ENCODE measurements around the gene MDC1.
"Not testable (repeated sequence)": the region's sequence is repeated elsewhere in the genome, so short reads cannot be mapped to it uniquely, and the experiment has no call there.

The MDC1 gene

DNA sequence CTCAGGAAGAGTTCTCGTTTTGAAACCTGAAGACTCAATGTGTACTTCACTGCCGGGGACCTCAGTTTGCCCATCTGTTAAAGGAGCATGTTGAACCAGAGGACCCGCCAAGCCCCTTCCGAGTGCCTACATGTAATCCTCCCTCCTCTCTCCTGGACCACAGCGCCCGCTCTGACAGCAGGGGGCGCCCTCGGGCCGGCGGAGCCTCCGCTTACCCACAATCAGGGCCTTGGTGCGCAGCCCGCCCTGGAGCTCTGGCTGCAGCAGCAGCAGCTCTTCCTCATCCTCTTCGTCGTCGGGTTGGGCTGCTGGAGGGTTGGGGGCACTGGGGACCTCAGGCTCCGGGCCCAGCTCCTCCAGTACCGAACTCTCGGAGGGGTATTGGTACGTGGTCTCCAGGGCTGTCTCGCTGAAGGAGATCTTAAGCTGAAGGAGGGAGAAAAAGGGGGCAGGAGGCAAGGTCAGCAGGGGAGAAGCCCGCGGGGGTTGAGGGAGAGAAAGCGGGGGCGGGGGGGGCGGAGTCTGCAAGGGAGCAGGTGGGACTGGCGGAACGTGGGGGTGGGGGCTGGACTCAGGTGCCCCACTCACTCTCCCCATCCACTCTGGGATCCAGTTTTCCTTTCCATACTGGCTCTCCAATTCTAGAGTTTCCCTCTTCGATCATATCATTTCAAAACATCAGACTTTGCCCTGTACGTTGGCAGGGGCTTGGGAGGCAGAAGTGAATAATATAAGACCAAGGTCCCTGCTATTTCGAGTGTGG is 37.9 kb downstream of the MDC1 start:
- peak; percentile 86 for DNase-seq

DNA sequence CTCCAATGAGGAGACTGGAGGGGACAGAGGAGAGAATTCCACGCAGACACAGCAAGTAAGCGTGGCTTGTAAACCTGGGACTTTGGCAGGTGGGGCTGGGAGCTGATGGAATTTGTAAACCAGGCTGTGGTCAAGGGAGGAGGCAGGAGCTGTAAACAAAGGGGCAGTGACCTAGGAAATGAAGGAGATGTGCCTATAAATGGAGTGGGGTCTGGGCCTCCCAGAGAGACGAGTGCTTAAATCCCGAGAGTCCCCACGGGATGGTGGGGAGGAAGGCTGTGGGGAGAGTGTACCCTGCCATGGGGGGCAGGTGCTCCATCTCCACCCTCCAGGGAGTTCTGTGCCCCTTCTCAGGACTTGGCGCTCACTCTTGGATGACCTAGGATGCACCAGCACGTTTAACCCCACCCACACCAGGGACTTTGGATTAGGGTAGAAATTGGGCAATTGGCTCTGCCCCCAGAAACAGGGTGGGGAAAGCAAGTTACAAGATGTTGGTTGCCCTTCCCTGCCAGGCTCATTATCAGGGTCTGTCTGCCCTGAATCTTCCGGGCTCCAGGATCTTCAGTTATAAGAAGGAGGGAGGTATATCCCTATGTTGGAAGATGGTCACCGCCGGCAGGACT is 40.3 kb downstream of the MDC1 start:
- DNase-seq = no peak

DNA sequence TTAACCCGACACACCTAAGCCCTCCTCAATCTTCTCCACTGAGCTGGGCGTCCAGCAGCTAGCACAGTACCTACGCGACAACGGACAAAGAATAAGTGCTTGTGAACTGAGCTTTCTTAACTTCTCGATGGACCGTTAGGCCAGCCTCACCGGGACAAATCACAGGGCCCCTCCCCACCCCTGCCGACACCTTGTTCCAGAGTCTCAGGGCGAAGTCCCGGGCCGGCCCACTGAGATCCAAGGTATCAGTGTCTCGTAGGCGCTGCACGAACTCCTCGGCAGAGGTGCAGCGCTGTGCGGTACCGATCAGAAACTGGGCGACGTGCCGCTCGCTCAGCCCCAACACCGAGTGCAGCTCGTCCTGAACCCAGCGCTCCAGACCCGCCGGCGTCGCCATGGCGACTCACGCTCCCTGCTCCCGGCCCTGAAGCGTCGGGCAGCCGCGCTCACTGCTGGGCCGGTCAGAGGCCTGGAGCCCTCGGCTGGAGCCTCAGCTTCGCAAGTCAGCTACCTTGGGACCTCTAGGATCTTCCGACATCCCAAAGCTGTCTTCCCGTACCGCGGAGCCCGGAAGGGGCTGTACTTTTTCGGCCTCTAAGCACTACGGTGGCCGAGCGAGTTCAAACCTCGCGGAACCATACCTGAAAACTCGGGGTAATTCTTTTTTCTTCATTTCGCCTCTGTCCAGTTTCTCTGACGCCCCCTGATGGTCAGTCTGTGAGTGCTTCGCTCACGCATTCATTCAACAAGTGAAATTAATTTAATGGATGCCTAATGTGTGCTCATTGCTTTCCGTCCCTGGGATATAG is 44.4 kb downstream of the MDC1 start, which contains the start of gene DHX16:
Gene DHX16, minus strand, starts transcription at position 562 of the 809 bp plus-strand sequence. Its CDS starts 165 bp downstream, at position 397.
- DNase-seq = peak; percentile 96

DNA sequence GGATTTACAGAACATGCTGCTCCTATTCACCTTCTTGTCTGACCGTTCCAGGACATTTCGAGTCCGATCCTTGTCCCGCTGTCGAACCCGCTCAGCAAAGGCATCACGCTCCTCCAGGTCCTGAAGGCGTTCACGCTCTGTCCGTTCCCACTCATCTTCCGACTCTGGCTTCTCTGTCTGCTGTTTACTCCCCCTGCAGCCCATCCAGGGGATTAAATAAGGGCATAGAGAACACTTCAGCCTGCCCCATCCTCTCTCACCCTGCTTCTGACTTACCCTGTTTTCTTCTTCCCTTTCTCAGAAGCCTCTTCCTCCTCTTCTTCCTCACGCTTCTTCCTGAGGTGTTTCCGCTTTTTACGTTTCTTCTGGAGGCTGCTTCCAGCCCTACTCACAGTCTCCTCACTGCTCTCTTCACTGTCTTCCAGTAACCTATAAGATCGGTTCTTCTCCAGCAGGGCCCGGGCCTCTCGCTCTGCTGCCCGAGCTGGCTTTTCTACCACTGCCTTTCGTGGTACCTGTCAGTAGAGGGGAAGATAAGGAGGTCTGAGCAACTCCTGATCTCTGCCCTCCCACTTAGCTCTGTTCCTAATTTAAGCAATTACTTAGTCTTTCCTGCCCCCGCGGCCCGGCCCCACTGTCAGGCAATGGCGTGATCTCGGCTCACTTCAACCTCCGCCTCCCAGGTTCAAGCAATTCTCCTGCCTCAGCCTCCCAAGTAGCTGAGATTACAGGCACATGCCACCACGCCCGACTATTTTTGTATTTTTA is 46.1 kb downstream of the MDC1 start:
- no peak for DNase-seq

DNA sequence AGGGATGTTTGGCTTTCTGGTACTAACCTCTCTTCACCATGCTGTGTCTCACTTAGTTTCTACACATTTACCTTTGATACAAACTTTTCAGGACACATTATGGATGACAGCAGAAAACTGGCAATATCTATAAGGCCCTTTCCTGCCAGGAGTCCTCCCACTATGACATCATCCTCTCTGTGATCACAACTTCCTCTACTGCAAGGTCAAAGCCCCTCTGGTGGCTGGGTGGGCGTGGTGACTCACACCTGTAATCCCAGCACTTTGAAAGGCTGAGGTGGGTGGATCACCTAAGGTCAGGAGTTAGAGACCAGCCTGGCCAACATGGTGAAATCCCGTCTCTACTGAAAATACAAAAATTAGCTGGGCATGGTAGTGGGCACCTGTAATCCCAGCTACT is 50.8 kb downstream of the MDC1 start:
- DNase-seq = not testable (repeated sequence)

DNA sequence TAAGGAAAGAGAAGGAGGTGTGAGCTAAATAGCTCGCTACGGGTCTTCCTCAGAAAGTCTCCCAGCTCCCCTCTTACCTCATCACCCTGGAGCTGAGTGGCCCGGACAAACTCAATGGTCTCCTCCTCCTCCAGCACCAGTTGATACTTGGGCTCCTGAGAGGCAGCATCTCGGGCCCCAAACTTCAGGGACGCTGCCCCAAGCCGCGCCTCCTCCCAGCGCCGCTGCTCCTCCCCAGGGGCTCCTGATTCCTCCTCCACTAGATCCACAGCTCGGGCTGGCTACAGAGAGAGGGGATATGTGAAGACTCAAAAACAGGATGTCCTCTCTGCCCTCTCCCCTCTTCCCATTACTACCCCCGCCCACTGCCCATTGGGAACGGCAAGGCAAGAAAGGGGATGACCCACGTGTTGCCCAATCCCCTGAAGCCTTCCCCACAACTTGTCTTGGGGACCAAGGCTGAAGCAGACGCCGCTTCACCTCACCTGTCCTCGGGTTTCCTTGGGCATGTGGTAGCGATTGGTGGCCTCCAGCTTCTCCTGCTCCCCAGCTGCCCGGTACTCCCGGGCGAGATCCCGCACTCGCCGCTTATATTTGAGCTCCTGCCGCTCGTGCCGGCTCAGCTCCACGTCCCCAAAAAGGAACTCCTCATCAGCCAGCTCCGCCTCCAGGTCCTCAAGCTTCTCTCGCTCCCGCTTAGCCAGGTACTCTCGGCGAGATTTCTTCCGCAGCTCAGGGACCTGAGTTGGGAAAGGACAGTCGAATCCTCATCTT is 51.9 kb downstream of the MDC1 start:
- DNase-seq = no peak

DNA sequence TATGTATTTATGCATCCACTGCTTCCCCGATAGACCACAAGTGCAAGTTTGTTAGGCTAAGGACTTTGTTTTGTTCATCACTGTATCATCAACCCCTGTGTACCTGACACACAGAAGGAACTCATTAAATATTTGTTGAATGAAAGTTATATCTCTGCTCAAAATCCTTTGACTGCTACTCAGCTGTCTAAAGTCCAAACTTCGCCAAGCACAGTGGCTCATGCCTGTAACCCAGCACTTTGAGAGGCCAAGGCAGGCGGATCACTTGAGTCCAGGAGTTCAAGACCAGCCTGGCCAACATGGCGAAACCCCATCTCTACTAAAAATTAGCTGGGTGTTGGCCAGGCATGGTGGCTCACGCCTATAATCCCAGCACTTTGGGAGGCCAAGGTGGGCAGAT is 59.2 kb downstream of the MDC1 start:
- DNase-seq = not testable (repeated sequence)

DNA sequence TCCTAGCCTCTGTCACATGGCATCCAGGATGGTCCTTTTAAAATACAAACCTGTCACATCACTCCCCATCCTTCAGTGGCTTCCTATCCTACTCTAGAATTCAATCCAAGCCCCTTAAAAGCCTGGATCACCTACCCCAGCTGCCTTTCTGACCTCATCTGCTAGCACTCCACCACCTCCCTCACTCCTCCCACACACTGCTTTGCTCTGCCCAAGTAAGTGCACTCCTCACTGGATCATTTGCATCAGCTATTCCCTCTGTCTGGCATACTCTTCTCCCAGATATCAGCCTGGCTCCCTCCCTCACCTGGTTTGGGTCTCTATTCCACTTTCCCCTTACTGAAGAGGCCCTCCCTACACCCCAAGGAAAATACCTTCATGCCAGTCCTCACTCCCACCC is 59.6 kb downstream of the MDC1 start:
- DNase-seq = no peak

DNA sequence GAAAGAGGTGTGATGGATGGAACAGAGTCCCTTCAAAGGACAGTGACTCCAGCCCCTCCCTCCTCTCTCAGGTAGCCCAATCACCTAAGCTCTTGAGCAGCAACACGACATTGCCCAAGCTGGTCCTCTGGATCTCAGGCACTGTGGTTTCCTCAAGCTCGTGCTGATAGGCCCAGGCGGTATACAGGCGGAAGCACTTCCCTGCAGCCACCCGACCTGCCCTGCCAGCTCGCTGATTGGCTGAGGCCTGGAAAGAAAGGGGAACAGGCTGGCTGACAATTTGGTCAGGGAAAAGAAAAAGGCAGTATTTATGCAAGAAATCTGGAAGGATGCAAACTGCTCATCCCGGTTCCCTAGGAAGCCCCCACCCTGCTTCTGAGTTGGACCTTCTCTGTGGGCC is 60.6 kb downstream of the MDC1 start:
- DNase-seq = no peak

DNA sequence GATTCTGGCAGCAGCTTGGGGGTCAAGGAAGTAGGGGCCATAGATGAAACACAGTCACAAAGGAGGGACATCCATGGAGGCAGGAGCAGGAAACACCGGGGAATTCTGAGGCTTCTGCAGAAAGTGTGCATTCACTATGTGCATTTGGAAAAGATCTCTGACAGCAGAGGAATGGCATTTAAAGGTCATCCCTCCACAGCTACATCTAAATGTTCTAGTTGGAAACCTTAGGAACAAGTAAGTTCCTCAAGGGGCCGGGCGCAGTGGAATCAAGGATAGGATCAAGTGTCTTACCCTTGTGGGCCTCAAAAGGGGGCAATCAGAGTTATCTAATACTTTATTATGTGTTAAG is 61.4 kb downstream of the MDC1 start:
- DNase-seq = no peak

DNA sequence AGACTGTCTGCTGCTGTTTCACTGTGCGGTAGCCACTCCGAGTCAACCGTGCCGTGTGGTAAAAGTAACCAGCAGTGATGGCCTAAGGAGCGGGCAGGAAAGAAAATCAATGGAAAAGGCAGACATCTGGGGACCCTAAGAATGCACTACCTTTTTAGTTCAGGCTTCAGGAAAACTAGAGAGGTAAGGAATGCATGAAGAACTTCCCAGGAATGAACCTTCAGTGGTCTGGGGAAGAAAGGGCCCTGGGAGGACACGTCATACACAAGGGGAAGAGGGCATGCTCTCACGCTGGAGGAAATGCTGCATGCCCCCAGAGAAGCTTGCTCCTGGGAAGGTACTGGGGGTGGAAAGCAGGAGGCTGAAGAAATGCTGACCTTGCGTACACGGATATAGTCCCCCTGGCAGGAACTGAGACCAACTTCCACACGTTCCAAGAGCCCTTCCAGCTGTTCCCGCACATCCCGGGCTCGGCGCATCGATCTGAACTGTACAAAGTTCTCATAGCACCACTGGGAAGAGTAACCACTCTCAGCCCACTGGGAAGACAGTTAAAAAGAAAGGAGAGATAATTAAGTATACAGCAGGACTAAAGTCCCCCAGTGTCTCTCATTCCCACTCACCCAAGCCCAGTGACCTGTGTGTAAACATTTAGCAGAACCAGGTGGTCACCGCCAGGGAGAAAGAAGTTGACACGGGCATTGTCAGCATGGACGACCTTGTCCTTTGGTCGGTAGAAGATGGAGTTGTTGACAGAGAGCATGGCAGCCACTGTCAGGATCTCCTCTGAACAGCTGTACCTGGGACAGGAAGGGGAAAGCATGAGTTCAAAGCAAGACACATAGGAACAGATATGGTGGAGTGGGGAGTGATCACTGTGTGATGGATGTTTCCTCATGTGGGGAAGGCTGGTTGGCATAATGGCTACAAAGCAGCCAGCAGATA is 62.0 kb downstream of the MDC1 start:
- no peak for DNase-seq

DNA sequence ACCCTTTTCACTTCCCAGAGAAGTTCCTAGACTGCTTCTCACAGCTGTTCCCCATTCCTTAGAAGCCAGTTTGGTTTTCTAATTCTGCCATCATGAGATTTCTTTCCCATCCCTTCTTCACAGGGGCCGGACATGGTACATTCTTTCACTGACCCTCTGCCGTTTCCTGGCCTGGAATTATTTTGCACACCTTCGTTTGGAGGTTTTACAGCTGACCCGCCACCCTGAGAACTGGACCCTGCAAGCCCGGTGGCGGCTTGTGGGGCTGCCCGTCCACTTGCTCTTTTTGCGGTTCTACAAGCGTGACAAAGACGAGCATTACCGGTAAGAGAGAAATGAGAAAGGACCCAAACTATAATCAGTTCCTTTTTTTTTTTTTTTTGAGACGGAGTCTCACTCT is 65.9 kb downstream of the MDC1 start:
- no peak for DNase-seq
